GM23338 (cell line): ENCODE results near the gene PRG2. TPM values are rescaled to one million over a fixed set of nuclear protein-coding genes. Genes with fewer than 3 reads are reported as not detected.

Experiments
- ATAC-seq: fragments of 200-7000 bp; cut with Tn5 transposase; 3 replicates; pipeline ENCODE4 v1.9.1; 2020
- DNase-seq: peaks from one replicate; pipeline ENCODE4 v3.0.0-alpha.2; 2015; ENCODE audit warnings: low spot score
- H2AFZ ChIP-seq: fragments of 200-600 bp; sonication (generic); 2 replicates; pipeline ENCODE4 v1.8.0; 2016; ENCODE audit warnings: antibody characterized with exemption, mild to moderate bottlenecking, moderate library complexity
- H3F3A ChIP-seq: fragments of 200-600 bp; sonication (generic); replicated peaks from 2 replicates; pipeline ENCODE4 v1.8.0; 2017; ENCODE audit warnings: antibody characterized with exemption, mixed run types, low read depth
- H3K27ac ChIP-seq: fragments of 200-600 bp; sonication (generic); 2 replicates; pipeline ENCODE4 v1.6.1; 2016; ENCODE audit warnings: low read depth
- H3K27me3 ChIP-seq: fragments of 200-600 bp; sonication (generic); 2 replicates; pipeline ENCODE4 v1.8.0; 2016; ENCODE audit warnings: mild to moderate bottlenecking, mixed run types, moderate library complexity; ENCODE audit not compliant: insufficient read depth
- H3K36me3 ChIP-seq: fragments of 200-600 bp; sonication (generic); 2 replicates; pipeline ENCODE4 v1.8.0; 2016; ENCODE audit warnings: mild to moderate bottlenecking; ENCODE audit not compliant: insufficient read depth
- H3K4me1 ChIP-seq: fragments of 200-600 bp; sonication (generic); 2 replicates; pipeline ENCODE4 v1.8.0; 2016; ENCODE audit warnings: mild to moderate bottlenecking, moderate library complexity; ENCODE audit not compliant: insufficient read depth
- H3K4me2 ChIP-seq: fragments of 200-600 bp; sonication (generic); 2 replicates; pipeline ENCODE4 v1.7.1; 2017; ENCODE audit warnings: mixed run types
- H3K4me3 ChIP-seq: fragments of 200-600 bp; sonication (generic); 2 replicates; pipeline ENCODE4 v1.6.1; 2016; ENCODE audit warnings: mixed run types
- H3K79me2 ChIP-seq: fragments of 200-600 bp; sonication (generic); replicated peaks from 2 replicates; pipeline ENCODE4 v1.8.0; 2017; ENCODE audit warnings: mild to moderate bottlenecking; ENCODE audit not compliant: insufficient read depth
- H3K9me2 ChIP-seq: fragments of 200-600 bp; sonication (generic); 2 replicates; pipeline ENCODE4 v1.8.0; 2017; ENCODE audit not compliant: insufficient read depth
- H4K20me1 ChIP-seq: fragments of 200-600 bp; sonication (generic); replicated peaks from 2 replicates; pipeline ENCODE4 v1.8.0; 2017; ENCODE audit warnings: mild to moderate bottlenecking; ENCODE audit not compliant: insufficient read depth
- H3K27ac Mint-ChIP-seq: 2 replicates; pipeline ENCODE4 v1.8.0; 2020; ENCODE audit warnings: inconsistent platforms, mild to moderate bottlenecking, moderate library complexity, mixed read lengths
- H3K27me3 Mint-ChIP-seq: 3 replicates; pipeline ENCODE4 v1.8.0; 2022; ENCODE audit warnings: low read depth, mild to moderate bottlenecking, moderate library complexity, mixed read lengths, inconsistent platforms; ENCODE audit not compliant: insufficient read depth, poor library complexity
- H3K36me3 Mint-ChIP-seq: 3 replicates; pipeline ENCODE4 v1.8.0; 2021; ENCODE audit warnings: low read depth, mild to moderate bottlenecking, inconsistent platforms, moderate library complexity, mixed read lengths
- H3K4me1 Mint-ChIP-seq: 3 replicates; pipeline ENCODE4 v1.8.0; 2020; ENCODE audit warnings: mild to moderate bottlenecking, inconsistent platforms, mixed read lengths
- H3K4me3 Mint-ChIP-seq: 3 replicates; pipeline ENCODE4 v1.8.0; 2021; ENCODE audit warnings: moderate library complexity, mild to moderate bottlenecking, inconsistent platforms, mixed read lengths
- H3K9me3 Mint-ChIP-seq: 3 replicates; pipeline ENCODE4 v1.8.0; 2020; ENCODE audit warnings: moderate library complexity, mild to moderate bottlenecking, inconsistent platforms, mixed read lengths
- CREB1 ChIP-seq: fragments of 250-450 bp; sonication (Bioruptor Pico); IDR thresholded peaks from 2 replicates; pipeline ENCODE4 v1.5.0; 2020; ENCODE audit warnings: low read depth, mild to moderate bottlenecking, moderate library complexity
- CTCF ChIP-seq, 2 experiments: fragments of 200-600 bp in 1 of 2; sonication (generic) in 1 of 2; conservative IDR thresholded peaks; 2 replicates each; pipeline versions ENCODE4 v1.5.1 to v1.6.1; 2016 to 2017; ENCODE audit warnings: antibody characterized with exemption in 2 of 2, low read depth in 2 of 2, mild to moderate bottlenecking in 2 of 2, moderate library complexity in 1 of 2
- POLR2AphosphoS5 ChIP-seq: IDR thresholded peaks from 2 replicates; pipeline ENCODE4 v1.6.1; 2016; ENCODE audit warnings: antibody characterized with exemption, low read depth
- REST ChIP-seq: IDR thresholded peaks from one replicate; pipeline ENCODE4 v1.6.1; 2018; ENCODE audit warnings: antibody characterized with exemption; ENCODE audit not compliant: unreplicated experiment
- STAT1 ChIP-seq: IDR thresholded peaks from one replicate; pipeline ENCODE4 v1.6.1; 2016; ENCODE audit warnings: antibody characterized with exemption; ENCODE audit not compliant: unreplicated experiment
- ZNF114 ChIP-seq: fragments of 250-450 bp; sonication (Bioruptor Pico); IDR thresholded peaks from 2 replicates; pipeline ENCODE4 v1.5.0; 2020; ENCODE audit warnings: mild to moderate bottlenecking, moderate library complexity
- ZNF331 ChIP-seq: fragments of 250-450 bp; sonication (Bioruptor Pico); IDR thresholded peaks from 2 replicates; pipeline ENCODE4 v1.5.0; 2020; ENCODE audit warnings: low read depth, mild to moderate bottlenecking, moderate library complexity
- ZNF462 ChIP-seq: fragments of 250-450 bp; sonication (Bioruptor Pico); IDR thresholded peaks from 2 replicates; pipeline ENCODE4 v1.5.0; 2020; ENCODE audit warnings: mild to moderate bottlenecking, moderate library complexity
- polyA plus RNA-seq: library from polyadenylated mRNA; unstranded; fragments of >200 nt; fragmentation: Nextera tagmentation; extraction: Ambion mirVana; gene quantifications from 2 replicates; pipeline ENCODE4 v1.2.1, GENCODE V29; 2016
- total RNA-seq: library from RNA; depleted of rRNA; stranded (reverse); fragments of >200 nt; shearing (Covaris generic); gene quantifications from 2 replicates; pipeline ENCODE4 v1.2.3, GENCODE V29; 2014

Gene PRG2
- total and polyA plus RNA-seq, 2 experiments from 2014 or later, result not detected

- TF ChIP-seq ZNF331 (no peak), STAT1 (no peak), POLR2AphosphoS5 (no peak), REST (no peak), ZNF114 (CRISPR knock-in tag) (no peak), ZNF462 (CRISPR knock-in tag) (no peak), CTCF (conservative IDR thresholded peaks at IDR 0.05; ENCODE audit: low read depth in 2 of 2) (no peak), CREB1 (no peak)
- H3K4me2 ChIP-seq, result no peak overlapping the region; the same call in 1 of the 2 replicates
- H3K4me1 ChIP-seq, result no peaks in the 10 kb centered on the region
- H3K27me3 ChIP-seq, result no peaks in the 10 kb centered on the region
- H3K36me3 ChIP-seq, result no peaks in the 10 kb centered on the region
- DNase-seq, result no peak
- no peak overlapping the region for H3K27ac Mint-ChIP-seq
- no peak overlapping the region for H2AFZ ChIP-seq
- no peak overlapping the region for H3K4me3 ChIP-seq
- H3K36me3 Mint-ChIP-seq, result no peaks in the 10 kb centered on the region
- no peak overlapping the region for H3K27ac ChIP-seq
- peaks cover 8% of the 10 kb centered on the region for H3K27me3 Mint-ChIP-seq
- H3K79me2 ChIP-seq, result no peaks in the 10 kb centered on the region
- H3K9me3 Mint-ChIP-seq, result peaks cover 3% of the 10 kb centered on the region; the same call in 1 of the 3 replicates
- H3K9me2 ChIP-seq, result no peaks in the 10 kb centered on the region
- no peaks in the 10 kb centered on the region for H3F3A ChIP-seq
- H4K20me1 ChIP-seq, result no peaks in the 10 kb centered on the region
- no peak overlapping the region for H3K4me3 Mint-ChIP-seq
- no peak for ATAC-seq
- H3K4me1 Mint-ChIP-seq, result peaks cover 2% of the 10 kb centered on the region; the same call in 2 of the 3 replicates
Observed at GRCh38 chr11:57376095-57377090, 14.1 kb downstream of the PRG2 start.
